Astrocyte of the spinal cord (primary cell): ENCODE results near the gene GASK1A.
"Not testable (repeated sequence)": the region's sequence is repeated elsewhere in the genome, so short reads cannot be mapped to it uniquely, and the experiment has no call there.

Source experiments
- DNase-seq: peaks from one replicate; pipeline ENCODE4 v3.0.0; 2011; ENCODE audit warnings: low read depth, low spot score
- H3K4me3 ChIP-seq: 2 replicates; pipeline ENCODE4 v1.5.1; 2011; ENCODE audit warnings: low read depth, mild to moderate bottlenecking, low read length, moderate library complexity
- CTCF ChIP-seq: IDR thresholded peaks from 2 replicates; pipeline ENCODE4 v1.5.1; 2012; ENCODE audit warnings: low read depth, mild to moderate bottlenecking, low read length, inconsistent platforms
- in situ Hi-C: cut with HindIII; loops from 2 replicates; pipeline ENCODE4 v1.10.0; 2017; ENCODE audit warnings: low sequenced_read_pairs

Gene GASK1A

GRCh38 chr3:42964266-42964665, 14.8 kb upstream of the GASK1A start:
- TF ChIP-seq CTCF, result no peak
- H3K4me3 ChIP-seq, result no peak overlapping the region
- no peak for DNase-seq
- in situ Hi-C loops, result no loop called here

- no peak overlapping the region for H3K4me3 ChIP-seq
- no peak for DNase-seq
- in situ Hi-C loops, result no loop called here
- TF ChIP-seq CTCF, result no peak
Measured at GRCh38 chr3:42970557-42970956, 8.6 kb upstream of the GASK1A start.

GRCh38 chr3:42970976-42971772, 7.9 kb upstream of the GASK1A start:
- no peak overlapping the region for H3K4me3 ChIP-seq
- no peak for TF ChIP-seq CTCF
- in situ Hi-C loops, result no loop called here
- DNase-seq, result no peak

- in situ Hi-C loops, result not testable (repeated sequence)
Measured at GRCh38 chr3:42974906-42975305, 4.2 kb upstream of the GASK1A start.

GRCh38 chr3:42975456-42975855, 3.7 kb upstream of the GASK1A start:
- in situ Hi-C loops, result no loop called here
- no peak overlapping the region for H3K4me3 ChIP-seq
- no peak for DNase-seq
- TF ChIP-seq CTCF, result no peak

More at GRCh38 chr3:42974906-42975305, 4.2 kb upstream of the GASK1A start:
- not testable (repeated sequence) for H3K4me3 ChIP-seq, DNase-seq

- H3K4me3 ChIP-seq, result no peak overlapping the region
- in situ Hi-C loops, result no loop called here
- TF ChIP-seq CTCF, result no peak
- no peak for DNase-seq
Measured at GRCh38 chr3:42975955-42976354, 3.2 kb upstream of the GASK1A start.

GRCh38 chr3:42980209-42980608, 1.1 kb downstream of the GASK1A start:
- no peak for TF ChIP-seq CTCF
- in situ Hi-C loops, result no loop called here
- H3K4me3 ChIP-seq, result no peak overlapping the region
- DNase-seq, result no peak
